ENCODE data around the gene GANC.

GRCh38 chr15:42282344-42282743 is 9.3 kb downstream of the GANC start:
- TF ChIP-seq, protein P1, sequence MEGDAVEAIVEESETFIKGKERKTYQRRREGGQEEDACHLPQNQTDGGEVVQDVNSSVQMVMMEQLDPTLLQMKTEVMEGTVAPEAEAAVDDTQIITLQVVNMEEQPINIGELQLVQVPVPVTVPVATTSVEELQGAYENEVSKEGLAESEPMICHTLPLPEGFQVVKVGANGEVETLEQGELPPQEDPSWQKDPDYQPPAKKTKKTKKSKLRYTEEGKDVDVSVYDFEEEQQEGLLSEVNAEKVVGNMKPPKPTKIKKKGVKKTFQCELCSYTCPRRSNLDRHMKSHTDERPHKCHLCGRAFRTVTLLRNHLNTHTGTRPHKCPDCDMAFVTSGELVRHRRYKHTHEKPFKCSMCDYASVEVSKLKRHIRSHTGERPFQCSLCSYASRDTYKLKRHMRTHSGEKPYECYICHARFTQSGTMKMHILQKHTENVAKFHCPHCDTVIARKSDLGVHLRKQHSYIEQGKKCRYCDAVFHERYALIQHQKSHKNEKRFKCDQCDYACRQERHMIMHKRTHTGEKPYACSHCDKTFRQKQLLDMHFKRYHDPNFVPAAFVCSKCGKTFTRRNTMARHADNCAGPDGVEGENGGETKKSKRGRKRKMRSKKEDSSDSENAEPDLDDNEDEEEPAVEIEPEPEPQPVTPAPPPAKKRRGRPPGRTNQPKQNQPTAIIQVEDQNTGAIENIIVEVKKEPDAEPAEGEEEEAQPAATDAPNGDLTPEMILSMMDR (conservative IDR thresholded peaks at IDR 0.05 in 1 of 2, IDR thresholded peaks at IDR 0.05 in 1 of 2; ENCODE audit: extremely low read depth in 1 of 2, insufficient read depth in 1 of 2, low read depth in 1 of 2, low read length in 2 of 2) = no peak
- no peak for TF ChIP-seq EZH2 (IDR thresholded peaks at IDR 0.05; ENCODE audit: borderline replicate concordance, low read length)

Measured in mammary epithelial cell (primary cell).